IPS-15b (cell line): ENCODE data around the gene F13A1.

Source experiments
- H3K27me3 ChIP-seq: one replicate; pipeline ENCODE4 v1.6.1; 2013; ENCODE audit warnings: low read length; ENCODE audit not compliant: control insufficient read depth, insufficient read depth
- H3K36me3 ChIP-seq: one replicate; pipeline ENCODE4 v1.6.1; 2013; ENCODE audit warnings: low read length; ENCODE audit not compliant: control insufficient read depth, insufficient read depth
- H3K4me1 ChIP-seq: one replicate; pipeline ENCODE4 v1.6.1; 2013; ENCODE audit warnings: mild to moderate bottlenecking, low read length; ENCODE audit not compliant: control insufficient read depth, insufficient read depth
- H3K4me3 ChIP-seq: one replicate; pipeline ENCODE4 v1.5.1; 2013; ENCODE audit warnings: low read depth, low read length
- H3K9ac ChIP-seq: one replicate; pipeline ENCODE4 v1.6.1; 2013; ENCODE audit warnings: low read depth, mild to moderate bottlenecking, low read length
- H3K9me3 ChIP-seq: one replicate; pipeline ENCODE4 v1.6.1; 2013; ENCODE audit warnings: mild to moderate bottlenecking, low read length; ENCODE audit not compliant: control insufficient read depth, insufficient read depth

F13A1 gene

GRCh38 chr6:6270948-6271535, 49.4 kb downstream of the F13A1 start:
- Histone ChIP-seq H3K4me3 (no peak overlapping the region), H3K4me1 (no peaks in the 10 kb centered on the region), H3K9me3 (no peaks in the 10 kb centered on the region), H3K9ac (no peak overlapping the region), H3K36me3 (no peaks in the 10 kb centered on the region), H3K27me3 (no peaks in the 10 kb centered on the region)

- no peaks in the 10 kb centered on the region for H3K27me3 ChIP-seq
- H3K4me3 ChIP-seq: no peak overlapping the region
- no peaks in the 10 kb centered on the region for H3K36me3 ChIP-seq
- no peaks in the 10 kb centered on the region for H3K4me1 ChIP-seq
- no peaks in the 10 kb centered on the region for H3K9me3 ChIP-seq
- H3K9ac ChIP-seq: no peak overlapping the region
Observed at GRCh38 chr6:6260196-6260722, 60.2 kb downstream of the F13A1 start.

DNA sequence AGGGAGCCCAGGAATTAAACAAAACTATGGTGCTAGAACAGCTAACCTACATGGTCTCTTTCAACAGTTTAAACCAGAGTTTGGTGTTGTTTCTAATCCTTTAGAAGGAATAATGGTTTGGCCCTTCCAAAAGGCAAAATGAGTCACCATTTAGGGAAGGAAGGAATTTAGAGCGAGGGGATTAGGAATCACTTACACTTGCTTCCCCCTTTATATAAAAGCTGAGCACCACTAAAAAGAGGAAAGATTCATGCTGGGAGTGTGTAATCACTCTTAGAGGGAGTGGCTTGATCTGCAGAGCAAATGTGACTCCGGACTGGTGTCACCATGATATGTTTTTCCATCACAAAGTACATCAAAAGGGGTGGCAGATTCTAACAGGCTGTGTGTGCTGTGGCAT, 63.6 kb downstream of the F13A1 start:
- H3K27me3 ChIP-seq: no peaks in the 10 kb centered on the region
- H3K9ac ChIP-seq: no peak overlapping the region
- H3K36me3 ChIP-seq: no peaks in the 10 kb centered on the region
- H3K4me3 ChIP-seq: no peak overlapping the region
- no peaks in the 10 kb centered on the region for H3K9me3 ChIP-seq
- H3K4me1 ChIP-seq: no peaks in the 10 kb centered on the region

DNA sequence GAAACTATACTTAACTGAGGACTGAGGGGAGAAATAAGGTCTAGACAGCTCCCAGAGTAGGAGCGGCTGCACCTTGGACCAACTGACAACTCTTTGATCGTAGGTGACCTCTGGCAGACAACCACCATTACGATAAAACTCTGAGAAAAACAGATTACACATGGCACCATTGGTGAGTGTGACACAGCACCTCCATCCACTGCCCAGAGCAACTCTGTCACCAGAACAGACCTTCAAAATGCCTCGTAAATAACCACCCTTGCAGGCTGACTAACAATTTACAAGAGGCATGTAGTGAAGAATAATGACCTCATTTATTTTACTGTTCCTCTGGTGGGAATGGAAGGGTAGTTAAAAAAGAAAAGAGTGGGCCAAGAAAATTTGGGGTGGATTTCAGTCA, 64.2 kb downstream of the F13A1 start:
- Histone ChIP-seq H3K36me3 (no peaks in the 10 kb centered on the region), H3K9ac (no peak overlapping the region), H3K27me3 (no peaks in the 10 kb centered on the region)

GRCh38 chr6:6251555-6252280, 68.7 kb downstream of the F13A1 start:
- H3K36me3 ChIP-seq: no peaks in the 10 kb centered on the region
- no peaks in the 10 kb centered on the region for H3K27me3 ChIP-seq
- H3K4me1 ChIP-seq: no peaks in the 10 kb centered on the region
- no peaks in the 10 kb centered on the region for H3K9me3 ChIP-seq
- no peak overlapping the region for H3K4me3 ChIP-seq
- no peak overlapping the region for H3K9ac ChIP-seq

More for the DNA sequence above, 64.2 kb downstream of the F13A1 start:
- Histone ChIP-seq H3K4me1 (no peaks in the 10 kb centered on the region), H3K9me3 (no peaks in the 10 kb centered on the region), H3K4me3 (no peak overlapping the region)

GRCh38 chr6:6248651-6249050, 71.8 kb downstream of the F13A1 start:
- H3K27me3 ChIP-seq: no peaks in the 10 kb centered on the region
- no peak overlapping the region for H3K4me3 ChIP-seq
- no peaks in the 10 kb centered on the region for H3K36me3 ChIP-seq
- no peaks in the 10 kb centered on the region for H3K4me1 ChIP-seq
- no peaks in the 10 kb centered on the region for H3K9me3 ChIP-seq
- no peak overlapping the region for H3K9ac ChIP-seq

- H3K36me3 ChIP-seq: no peaks in the 10 kb centered on the region
- no peaks in the 10 kb centered on the region for H3K9me3 ChIP-seq
- no peaks in the 10 kb centered on the region for H3K27me3 ChIP-seq
- H3K4me3 ChIP-seq: no peak overlapping the region
- no peaks in the 10 kb centered on the region for H3K4me1 ChIP-seq
- H3K9ac ChIP-seq: no peak overlapping the region
Observed at GRCh38 chr6:6246544-6246943, 73.9 kb downstream of the F13A1 start.

DNA sequence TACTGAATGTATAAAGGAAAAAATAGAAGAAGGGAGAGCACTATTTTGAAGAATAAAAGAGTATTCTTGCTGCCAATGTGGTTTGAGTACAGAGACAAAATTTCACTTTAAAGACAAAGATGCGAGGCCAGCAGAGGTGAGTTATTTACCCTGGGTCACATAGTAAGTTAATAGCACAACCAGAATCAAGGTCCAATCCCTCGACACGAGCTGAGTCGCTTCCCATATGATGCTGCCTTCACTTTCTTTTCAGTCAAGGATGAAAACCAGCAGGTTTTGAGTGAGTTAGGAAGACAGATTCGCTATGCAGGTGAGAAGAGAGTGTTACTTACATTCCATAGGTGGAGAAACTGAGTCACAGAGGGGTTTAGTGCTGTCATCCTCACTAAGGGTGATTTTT, 75.8 kb downstream of the F13A1 start:
- Histone ChIP-seq H3K9me3 (no peaks in the 10 kb centered on the region), H3K4me1 (no peaks in the 10 kb centered on the region), H3K27me3 (no peaks in the 10 kb centered on the region), H3K9ac (no peak overlapping the region), H3K36me3 (no peaks in the 10 kb centered on the region), H3K4me3 (no peak overlapping the region)

- no peaks in the 10 kb centered on the region for H3K36me3 ChIP-seq
- no peak overlapping the region for H3K4me3 ChIP-seq
- H3K4me1 ChIP-seq: no peaks in the 10 kb centered on the region
- no peak overlapping the region for H3K9ac ChIP-seq
- H3K27me3 ChIP-seq: no peaks in the 10 kb centered on the region
- H3K9me3 ChIP-seq: no peaks in the 10 kb centered on the region
Observed at GRCh38 chr6:6243846-6244245, 76.6 kb downstream of the F13A1 start.

- H3K9ac ChIP-seq: no peak overlapping the region
- H3K4me3 ChIP-seq: no peak overlapping the region
Observed at GRCh38 chr6:6239598-6240581, 80.6 kb downstream of the F13A1 start.

GRCh38 chr6:6236730-6237469, 83.6 kb downstream of the F13A1 start:
- Histone ChIP-seq H3K9ac (no peak overlapping the region), H3K27me3 (no peaks in the 10 kb centered on the region), H3K4me1 (no peaks in the 10 kb centered on the region), H3K36me3 (no peaks in the 10 kb centered on the region), H3K9me3 (no peaks in the 10 kb centered on the region), H3K4me3 (no peak overlapping the region)

More at GRCh38 chr6:6239598-6240581, 80.6 kb downstream of the F13A1 start:
- Histone ChIP-seq H3K4me1 (no peaks in the 10 kb centered on the region), H3K27me3 (no peaks in the 10 kb centered on the region), H3K9me3 (no peaks in the 10 kb centered on the region), H3K36me3 (no peaks in the 10 kb centered on the region)
